Parathyroid adenoma (tissue), 2 donors: ENCODE measurements around the gene CAP1.

Experiments
- H2AFZ ChIP-seq: fragments of 300-600 bp; sonication (generic); one replicate; pipeline ENCODE4 v1.7.0; 2017; ENCODE audit warnings: antibody characterized with exemption, mild to moderate bottlenecking
- H3K27ac ChIP-seq: fragments of 300-600 bp; sonication (generic); one replicate; pipeline ENCODE4 v1.7.0; 2017
- H3K27me3 ChIP-seq: fragments of 300-600 bp; sonication (generic); one replicate; pipeline ENCODE4 v1.7.0; 2017; ENCODE audit warnings: low read length; ENCODE audit not compliant: control insufficient read depth, insufficient read depth
- H3K36me3 ChIP-seq: fragments of 300-600 bp; sonication (generic); one replicate; pipeline ENCODE4 v1.7.0; 2017; ENCODE audit warnings: low read length; ENCODE audit not compliant: control insufficient read depth, insufficient read depth
- H3K4me1 ChIP-seq: fragments of 300-600 bp; sonication (generic); one replicate; pipeline ENCODE4 v1.7.0; 2017; ENCODE audit warnings: control low read depth
- H3K4me2 ChIP-seq: fragments of 300-600 bp; sonication (generic); one replicate; pipeline ENCODE4 v1.7.0; 2017; ENCODE audit warnings: low read length
- H3K4me3 ChIP-seq: fragments of 300-600 bp; sonication (generic); one replicate; pipeline ENCODE4 v1.7.0; 2017; ENCODE audit warnings: low read depth, low read length
- H3K79me2 ChIP-seq: fragments of 300-600 bp; sonication (generic); one replicate; pipeline ENCODE4 v1.7.0; 2017; ENCODE audit warnings: control low read depth
- H3K9ac ChIP-seq: fragments of 300-600 bp; sonication (generic); one replicate; pipeline ENCODE4 v1.7.0; 2017; ENCODE audit warnings: mild to moderate bottlenecking
- H3K9me3 ChIP-seq: fragments of 300-600 bp; sonication (generic); one replicate; pipeline ENCODE4 v1.7.0; 2017; ENCODE audit warnings: low read length; ENCODE audit not compliant: control insufficient read depth
- CTCF ChIP-seq: fragments of 300-600 bp; sonication (generic); IDR thresholded peaks from one replicate; pipeline ENCODE4 v1.7.0; 2017; ENCODE audit warnings: antibody characterized with exemption, mild to moderate bottlenecking
- donor health status: primary hyperparathyroidism.

The CAP1 gene

GRCh38 chr1:40011198-40011597, 29.3 kb upstream of the CAP1 start:
- no peak for TF ChIP-seq CTCF
- no peak overlapping the region for H3K4me2 ChIP-seq
- H2AFZ ChIP-seq: no peak overlapping the region
- H3K4me1 ChIP-seq: no peaks in the 10 kb centered on the region
- H3K9me3 ChIP-seq: no peaks in the 10 kb centered on the region
- H3K27me3 ChIP-seq: no peaks in the 10 kb centered on the region
- no peaks in the 10 kb centered on the region for H3K79me2 ChIP-seq
- H3K27ac ChIP-seq: no peak overlapping the region
- no peak overlapping the region for H3K4me3 ChIP-seq
- H3K9ac ChIP-seq: no peak overlapping the region
- no peaks in the 10 kb centered on the region for H3K36me3 ChIP-seq

GRCh38 chr1:40014253-40014706, 26.2 kb upstream of the CAP1 start:
- Histone ChIP-seq H3K36me3 (no peaks in the 10 kb centered on the region), H3K27me3 (no peaks in the 10 kb centered on the region), H3K4me2 (no peak overlapping the region), H3K27ac (no peak overlapping the region), H3K9ac (no peak overlapping the region), H3K4me1 (no peaks in the 10 kb centered on the region), H3K4me3 (no peak overlapping the region), H2AFZ (no peak overlapping the region), H3K9me3 (no peaks in the 10 kb centered on the region), H3K79me2 (no peaks in the 10 kb centered on the region)
- TF ChIP-seq CTCF: no peak

GRCh38 chr1:40014812-40015594, 25.5 kb upstream of the CAP1 start:
- no peak overlapping the region for H2AFZ ChIP-seq
- H3K79me2 ChIP-seq: no peaks in the 10 kb centered on the region
- H3K4me1 ChIP-seq: no peaks in the 10 kb centered on the region
- no peak overlapping the region for H3K4me3 ChIP-seq
- no peak overlapping the region for H3K4me2 ChIP-seq
- H3K27ac ChIP-seq: no peak overlapping the region
- H3K27me3 ChIP-seq: no peaks in the 10 kb centered on the region
- H3K9me3 ChIP-seq: no peaks in the 10 kb centered on the region
- H3K9ac ChIP-seq: no peak overlapping the region
- H3K36me3 ChIP-seq: no peaks in the 10 kb centered on the region
- no peak for TF ChIP-seq CTCF

- Histone ChIP-seq H3K4me1 (no peaks in the 10 kb centered on the region), H3K4me2 (no peak overlapping the region), H3K9ac (no peak overlapping the region), H3K9me3 (no peaks in the 10 kb centered on the region), H3K27ac (no peak overlapping the region), H3K4me3 (no peak overlapping the region), H2AFZ (no peak overlapping the region), H3K36me3 (no peaks in the 10 kb centered on the region), H3K27me3 (no peaks in the 10 kb centered on the region), H3K79me2 (no peaks in the 10 kb centered on the region)
- TF ChIP-seq CTCF: no peak
Measured at GRCh38 chr1:40017951-40018575, 22.5 kb upstream of the CAP1 start.
